ENCODE measurements around the gene MGAT4A.
"Not testable (repeated sequence)": the region's sequence is repeated elsewhere in the genome, so short reads cannot be mapped to it uniquely, and the experiment has no call there.

The MGAT4A gene

DNA sequence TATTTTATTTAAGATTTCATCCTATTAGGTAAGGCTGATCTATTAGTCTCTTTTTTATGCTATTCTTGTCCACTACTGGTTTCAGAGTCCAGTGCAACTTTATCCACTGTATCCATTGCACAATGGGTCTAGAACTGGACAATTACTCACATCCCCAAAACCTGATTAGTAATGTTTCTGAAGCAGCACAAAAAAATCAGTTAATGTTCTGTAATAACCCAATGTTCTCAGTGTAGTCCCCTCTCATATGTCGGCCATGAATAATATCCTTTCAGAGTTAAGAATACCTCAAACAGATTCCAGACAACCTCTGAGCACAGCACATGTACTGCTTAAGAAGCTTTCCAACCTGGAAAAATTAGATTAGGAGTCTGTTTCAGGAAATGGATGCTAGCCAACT, 29.7 kb downstream of the MGAT4A start:
- no peak for DNase-seq

DNA sequence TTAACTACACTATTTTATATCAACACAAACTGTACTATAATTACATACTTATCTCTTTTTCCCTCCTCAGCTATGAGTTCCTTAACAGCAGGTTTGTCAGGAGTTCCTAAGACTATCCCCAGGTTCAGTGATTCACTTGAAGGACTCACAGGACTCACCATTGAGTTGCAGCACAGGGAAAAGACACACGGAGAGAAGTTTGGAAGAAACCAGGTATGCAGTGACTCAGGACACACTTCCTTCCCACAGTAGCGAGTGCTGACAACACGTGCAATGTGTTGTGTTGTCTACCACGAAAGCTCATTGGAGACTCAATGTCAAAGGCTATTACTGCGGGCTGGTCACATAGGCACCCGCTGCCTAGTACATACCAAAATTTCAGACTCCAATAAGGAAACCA, 32.0 kb downstream of the MGAT4A start:
- no peak for DNase-seq

DNA sequence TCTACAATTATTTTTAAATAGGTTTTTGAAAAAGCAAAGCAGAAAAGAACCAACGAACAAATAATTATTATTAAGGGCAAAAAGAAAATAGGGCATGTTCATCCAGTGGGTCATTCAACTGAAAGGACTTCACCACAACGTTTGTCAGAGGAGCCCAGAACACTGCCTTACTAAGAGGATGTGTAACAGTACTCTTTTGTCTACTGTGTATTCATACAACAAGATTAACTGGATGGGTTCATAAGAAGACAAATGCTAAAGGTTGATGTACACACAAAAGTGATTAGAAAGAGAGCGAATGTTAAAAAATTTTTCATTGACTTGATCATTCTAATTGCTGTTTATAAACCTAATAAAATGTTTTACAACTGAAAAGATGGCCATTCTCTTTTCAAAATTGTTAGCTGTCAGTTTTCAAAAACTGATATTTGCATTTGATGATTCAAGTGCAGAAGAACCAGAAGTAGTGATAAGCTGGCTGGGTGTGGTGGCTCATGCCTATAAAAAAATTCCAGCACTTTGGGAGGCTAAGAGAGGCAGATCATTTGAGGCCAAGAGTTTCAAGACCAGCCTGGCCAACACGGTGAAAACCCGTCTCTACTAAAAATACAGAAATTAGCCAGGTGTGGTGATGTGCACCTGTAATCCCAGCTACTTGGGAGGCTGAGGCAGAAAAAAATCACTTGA, 33.1 kb downstream of the MGAT4A start:
- DNase-seq, result no peak

DNA sequence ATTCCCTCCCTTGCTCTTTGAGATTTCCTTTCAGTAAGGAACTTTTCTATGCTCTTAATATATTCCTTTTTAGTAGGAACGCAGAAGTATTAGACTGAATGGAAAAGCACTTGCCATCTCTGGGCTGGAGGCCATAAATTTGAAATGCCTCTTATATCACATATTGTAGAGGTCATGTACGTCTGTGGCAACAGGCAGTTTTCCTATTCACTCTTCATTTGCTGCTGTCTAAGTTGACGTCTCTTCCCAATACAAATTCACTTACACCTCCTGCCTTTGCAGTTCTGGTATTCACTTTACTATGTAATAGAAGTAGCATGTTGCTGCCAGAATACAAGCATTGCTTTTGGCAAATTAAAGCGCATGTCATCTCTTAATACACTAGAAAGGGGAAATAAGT, 34.7 kb downstream of the MGAT4A start:
- no peak for DNase-seq

GRCh38 chr2:98695255-98695654, 35.7 kb downstream of the MGAT4A start:
- no peak for DNase-seq

DNA sequence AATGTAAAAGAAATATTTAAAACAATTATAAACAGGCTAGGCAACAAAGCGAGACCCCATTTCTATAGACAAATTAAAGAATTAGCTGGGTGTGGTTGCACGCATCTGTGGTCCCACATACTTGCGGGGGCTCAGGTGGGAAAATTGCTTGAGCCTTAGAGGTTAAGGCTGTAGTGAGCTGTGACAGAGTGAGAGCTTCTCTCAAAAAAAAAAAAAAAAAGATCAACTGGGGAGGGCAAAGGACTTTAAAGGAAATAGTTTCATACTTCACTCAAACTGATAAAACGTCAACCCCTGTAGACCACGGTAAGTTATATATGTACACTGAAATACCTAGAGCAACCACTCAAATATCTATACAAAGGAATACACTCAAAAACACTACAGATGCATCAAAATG, 37.5 kb downstream of the MGAT4A start:
- no peak for DNase-seq

DNA sequence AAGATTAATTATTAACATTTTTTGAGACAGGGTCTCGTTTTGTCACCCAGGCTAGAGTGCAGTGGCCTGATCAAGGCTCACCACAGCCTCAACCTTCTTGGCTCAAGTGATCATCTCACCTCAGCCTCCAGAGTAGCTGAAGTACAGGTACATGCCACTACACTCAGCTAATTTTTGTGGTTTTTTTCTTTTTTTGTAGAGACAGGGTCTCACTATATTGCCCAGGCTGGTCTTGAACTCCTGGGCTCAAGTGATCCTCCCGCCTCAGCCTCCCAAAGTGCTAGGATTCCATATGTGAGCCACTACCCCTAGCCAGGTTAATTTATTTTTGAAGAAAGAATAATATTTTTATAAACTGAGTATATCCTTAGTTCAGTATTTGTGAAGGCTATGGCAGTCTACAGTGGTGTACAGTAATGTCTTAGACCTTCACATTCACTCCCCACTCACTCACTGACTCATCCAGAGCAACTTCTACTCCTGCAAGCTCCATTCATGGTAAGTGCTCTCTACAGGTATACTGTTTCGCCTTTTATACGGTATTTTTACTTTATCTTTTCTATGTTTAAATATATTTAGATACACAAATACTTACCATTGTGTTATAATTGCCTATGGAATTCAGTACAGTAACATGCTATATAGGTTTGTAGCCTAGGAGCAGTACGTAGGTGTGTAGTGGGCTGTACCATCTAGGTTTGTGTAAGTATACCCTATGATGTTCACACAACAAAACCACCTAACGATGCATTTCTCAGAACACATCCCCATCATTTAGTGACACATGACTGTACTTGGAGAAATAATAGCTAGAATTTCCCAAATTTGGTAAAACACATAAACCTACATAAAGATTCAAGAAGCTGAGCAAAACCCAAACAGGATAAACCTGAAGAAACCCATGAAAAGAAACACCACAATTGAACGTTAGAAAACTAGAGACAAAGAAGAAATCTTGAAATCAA, 38.6 kb downstream of the MGAT4A start:
- no peak for DNase-seq

DNA sequence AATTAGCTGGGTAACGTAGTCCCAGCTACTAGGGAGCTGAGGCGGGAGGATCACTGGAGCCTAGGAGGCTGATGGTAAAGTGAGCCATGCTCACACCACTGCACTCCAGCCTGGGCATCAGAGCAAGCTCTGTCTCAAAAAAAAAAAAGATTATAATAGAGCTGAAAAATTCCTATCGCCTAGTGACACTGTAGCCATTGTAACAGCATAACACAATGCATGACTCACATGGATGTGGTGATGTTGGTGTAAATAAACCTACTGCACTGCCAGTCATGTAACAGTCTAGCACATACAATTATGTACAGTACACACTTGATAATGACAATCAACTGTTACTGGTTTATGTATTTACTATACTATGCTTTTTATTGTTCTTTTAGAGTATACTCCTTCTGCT, 39.6 kb downstream of the MGAT4A start:
- DNase-seq, result no peak

- no peak for DNase-seq
Measured at GRCh38 chr2:98685930-98686887, 44.7 kb downstream of the MGAT4A start.

- DNase-seq, result no peak
Measured at GRCh38 chr2:98683728-98684127, 47.2 kb downstream of the MGAT4A start.

- no peak for DNase-seq
Measured at GRCh38 chr2:98676742-98677141, 54.2 kb downstream of the MGAT4A start.

- DNase-seq, result no peak
Measured at GRCh38 chr2:98674233-98674964, 56.5 kb downstream of the MGAT4A start.

GRCh38 chr2:98669675-98670074, 61.3 kb downstream of the MGAT4A start:
- no peak for DNase-seq

GRCh38 chr2:98665677-98666076, 65.3 kb downstream of the MGAT4A start:
- no peak for DNase-seq

DNA sequence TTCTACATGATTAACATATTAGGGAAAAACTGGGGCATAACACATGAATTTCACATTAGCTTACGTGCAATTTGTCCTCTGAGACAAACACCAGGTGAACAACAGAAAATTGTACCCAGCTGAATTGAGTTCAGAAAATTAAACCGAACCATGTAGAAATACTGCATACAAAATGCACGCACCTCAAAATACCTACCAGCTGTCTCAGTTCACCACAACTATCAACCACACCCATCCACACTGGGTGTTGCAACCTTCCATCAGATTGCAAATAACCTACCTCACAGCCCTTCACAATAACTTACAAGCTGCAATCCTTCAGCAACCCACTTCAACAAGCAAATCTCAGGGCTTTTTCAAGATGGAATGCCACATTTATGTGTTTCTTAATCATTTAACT, 66.6 kb downstream of the MGAT4A start:
- no peak for DNase-seq

GRCh38 chr2:98663511-98664090, 67.3 kb downstream of the MGAT4A start:
- no peak for DNase-seq

GRCh38 chr2:98659491-98659840, 71.5 kb downstream of the MGAT4A start:
- DNase-seq, result not testable (repeated sequence)

- DNase-seq, result no peak
Measured at GRCh38 chr2:98658816-98659490, 72.0 kb downstream of the MGAT4A start.

DNA sequence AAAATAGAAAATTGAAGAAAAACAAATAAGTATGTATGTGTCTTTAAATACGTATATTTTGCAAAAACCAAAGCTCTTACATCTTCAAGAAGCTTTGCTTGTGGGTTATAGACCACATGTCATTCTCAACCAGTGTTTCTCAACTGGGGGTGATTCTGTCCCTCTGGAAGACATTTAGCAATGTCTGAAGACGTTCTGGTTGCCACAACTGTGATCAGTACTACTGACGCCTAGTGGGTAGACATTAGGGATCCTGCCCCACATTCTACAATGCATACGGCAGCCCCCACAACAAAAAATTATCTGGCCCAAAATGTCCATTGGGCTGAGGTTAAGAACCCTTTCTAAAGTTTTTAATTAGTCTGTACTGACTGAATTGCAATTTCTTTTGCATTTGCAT, 74.1 kb downstream of the MGAT4A start:
- DNase-seq, result no peak

DNA sequence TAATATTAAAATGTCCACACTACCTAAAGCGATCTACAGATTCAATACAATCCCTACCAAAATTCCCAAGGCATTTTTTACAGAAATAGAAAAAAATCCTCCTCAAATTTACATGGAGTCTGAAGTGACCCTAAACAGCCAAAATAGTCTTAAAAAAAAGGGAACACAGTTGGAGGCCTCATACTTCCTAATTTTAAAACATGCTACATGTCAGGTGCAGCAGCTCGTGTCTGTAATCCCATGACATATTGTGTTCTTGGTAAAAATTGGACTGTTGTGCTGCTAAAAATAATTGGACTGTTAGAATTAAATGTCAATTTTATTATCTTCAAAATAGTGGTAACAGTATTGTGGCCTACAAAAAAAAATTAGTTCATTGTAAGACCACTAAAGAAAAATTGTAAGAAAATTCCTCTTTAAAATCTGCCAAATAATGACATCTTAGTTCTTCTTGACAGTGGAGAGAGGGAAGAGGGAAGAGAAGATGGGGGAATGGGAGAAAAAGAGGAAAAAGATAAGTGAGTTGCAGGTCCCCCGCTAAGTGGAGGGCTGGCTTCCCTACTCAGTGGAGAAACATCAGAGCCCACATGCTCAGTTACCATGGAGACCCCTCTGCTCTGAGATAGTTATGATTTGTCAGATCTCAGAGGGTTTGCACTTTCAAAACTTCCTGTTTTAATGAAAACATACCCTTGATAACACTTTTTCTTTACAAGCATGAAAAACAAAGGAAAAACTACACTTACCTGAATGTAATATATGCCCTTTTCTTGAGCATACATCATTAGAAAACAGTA, 76.0 kb downstream of the MGAT4A start:
- no peak for DNase-seq

GRCh38 chr2:98650998-98651397, 79.9 kb downstream of the MGAT4A start:
- no peak for DNase-seq
